ENCODE data around the gene KCNC2. TPM values are rescaled to one million over a fixed set of nuclear protein-coding genes. Genes with fewer than 3 reads are reported as not detected.

KCNC2 gene
- total RNA-seq, 1 experiment from 2014 or later: not detected

- Histone ChIP-seq H3K4me1 (ENCODE audit: control insufficient read depth, insufficient read depth, low read length) (no peaks in the 10 kb centered on the region), H3K27ac (ENCODE audit: low read length) (no peak overlapping the region), H3K36me3 (ENCODE audit: control insufficient read depth, insufficient read depth, low read length) (no peaks in the 10 kb centered on the region), H3K27me3 (ENCODE audit: control insufficient read depth, insufficient read depth, low read length) (no peaks in the 10 kb centered on the region), H3K9me3 (ENCODE audit: control insufficient read depth, insufficient read depth, low read depth, low read length) (no peaks in the 10 kb centered on the region), H3K4me3 (ENCODE audit: low read depth in 2 of 2, low read length in 2 of 2) (no peak overlapping the region)
- ATAC-seq (no peak), DNase-seq (ENCODE audit: low read depth, low spot score) (no peak)
- ChIA-PET POLR2A (no interaction called here), CTCF (no interaction called here)
- BruUV-seq (replicated peaks): no TSS peak
- TF ChIP-seq POLR2AphosphoS5 (IDR thresholded peaks at IDR 0.05; ENCODE audit: low read depth, low read length) (no peak), TCF7L2 (IDR thresholded peaks at IDR 0.05; ENCODE audit: low read depth, low read length) (no peak), REST (IDR thresholded peaks at IDR 0.05; ENCODE audit: insufficient read depth in 1 of 2, low read depth in 2 of 2, low read length in 1 of 2) (no peak), SIN3A (IDR thresholded peaks at IDR 0.05; ENCODE audit: borderline replicate concordance, insufficient read depth, low read depth, low read length) (no peak)
- TF ChIP-seq, protein P1, sequence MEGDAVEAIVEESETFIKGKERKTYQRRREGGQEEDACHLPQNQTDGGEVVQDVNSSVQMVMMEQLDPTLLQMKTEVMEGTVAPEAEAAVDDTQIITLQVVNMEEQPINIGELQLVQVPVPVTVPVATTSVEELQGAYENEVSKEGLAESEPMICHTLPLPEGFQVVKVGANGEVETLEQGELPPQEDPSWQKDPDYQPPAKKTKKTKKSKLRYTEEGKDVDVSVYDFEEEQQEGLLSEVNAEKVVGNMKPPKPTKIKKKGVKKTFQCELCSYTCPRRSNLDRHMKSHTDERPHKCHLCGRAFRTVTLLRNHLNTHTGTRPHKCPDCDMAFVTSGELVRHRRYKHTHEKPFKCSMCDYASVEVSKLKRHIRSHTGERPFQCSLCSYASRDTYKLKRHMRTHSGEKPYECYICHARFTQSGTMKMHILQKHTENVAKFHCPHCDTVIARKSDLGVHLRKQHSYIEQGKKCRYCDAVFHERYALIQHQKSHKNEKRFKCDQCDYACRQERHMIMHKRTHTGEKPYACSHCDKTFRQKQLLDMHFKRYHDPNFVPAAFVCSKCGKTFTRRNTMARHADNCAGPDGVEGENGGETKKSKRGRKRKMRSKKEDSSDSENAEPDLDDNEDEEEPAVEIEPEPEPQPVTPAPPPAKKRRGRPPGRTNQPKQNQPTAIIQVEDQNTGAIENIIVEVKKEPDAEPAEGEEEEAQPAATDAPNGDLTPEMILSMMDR (IDR thresholded peaks at IDR 0.05): no peak
- in situ Hi-C loops (cut with HindIII; ENCODE audit: low pct_unique_long_range_greater_than_20kb, low sequenced_read_pairs): no loop called here
- intact Hi-C loops (cut with micrococcal nuclease; ENCODE audit: unreplicated experiment): no loop called here
Observed at GRCh38 chr12:75080582-75080981, 129.1 kb downstream of the KCNC2 start.

GRCh38 chr12:75065482-75065881 lies 144.2 kb downstream of the KCNC2 start:
- no peak overlapping the region for H3K4me3 ChIP-seq (ENCODE audit: low read depth in 2 of 2, low read length in 2 of 2)
- TF ChIP-seq SIN3A (IDR thresholded peaks at IDR 0.05; ENCODE audit: borderline replicate concordance, insufficient read depth, low read depth, low read length) (no peak), POLR2AphosphoS5 (IDR thresholded peaks at IDR 0.05; ENCODE audit: low read depth, low read length) (no peak), TCF7L2 (IDR thresholded peaks at IDR 0.05; ENCODE audit: low read depth, low read length) (no peak), REST (IDR thresholded peaks at IDR 0.05; ENCODE audit: insufficient read depth in 1 of 2, low read depth in 2 of 2, low read length in 1 of 2) (no peak)
- TF ChIP-seq, protein P1 (IDR thresholded peaks at IDR 0.05): no peak
- H3K36me3 ChIP-seq (ENCODE audit: control insufficient read depth, insufficient read depth, low read length): no peaks in the 10 kb centered on the region
- POLR2A ChIA-PET: no interaction called here
- no peaks in the 10 kb centered on the region for H3K27me3 ChIP-seq (ENCODE audit: control insufficient read depth, insufficient read depth, low read length)
- DNase-seq (ENCODE audit: low read depth, low spot score): no peak
- H3K9me3 ChIP-seq (ENCODE audit: control insufficient read depth, insufficient read depth, low read depth, low read length): no peaks in the 10 kb centered on the region
- H3K4me1 ChIP-seq (ENCODE audit: control insufficient read depth, insufficient read depth, low read length): no peaks in the 10 kb centered on the region
- in situ Hi-C loops (cut with HindIII; ENCODE audit: low pct_unique_long_range_greater_than_20kb, low sequenced_read_pairs) (no loop called here), intact Hi-C loops (cut with micrococcal nuclease; ENCODE audit: unreplicated experiment) (no loop called here)
- BruUV-seq (replicated peaks): no TSS peak
- no peak for ATAC-seq
- H3K27ac ChIP-seq (ENCODE audit: low read length): no peak overlapping the region
- CTCF ChIA-PET: no interaction called here
